Hypothalamus (tissue), 51 donors: ENCODE data around the gene DCTD.

Source experiments
- DNase-seq, 51 donors: peaks; one replicate each; lab custom pipeline; 2025; lab: John Stamatoyannopoulos, UW

Gene DCTD

DNA sequence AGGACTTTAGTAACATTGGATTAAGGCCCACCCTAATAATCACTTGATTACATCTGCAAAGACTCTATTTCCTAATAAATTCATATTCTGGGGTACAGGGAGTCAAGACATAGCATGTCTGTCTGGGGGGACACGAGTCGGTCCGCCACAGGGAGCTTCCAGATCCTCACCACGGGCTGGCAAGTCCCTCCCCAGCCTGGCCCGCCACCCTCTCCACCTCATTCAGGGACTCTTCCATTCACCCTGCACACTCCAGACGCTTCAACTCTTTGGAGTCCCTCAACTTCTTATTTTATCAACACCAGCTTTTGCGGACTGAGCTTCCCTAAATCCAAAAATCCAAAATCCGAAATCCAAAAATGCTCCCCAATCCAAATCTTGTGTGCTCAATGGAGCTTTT is 71.2 kb downstream of the DCTD start:
- DNase-seq = no peak

DNA sequence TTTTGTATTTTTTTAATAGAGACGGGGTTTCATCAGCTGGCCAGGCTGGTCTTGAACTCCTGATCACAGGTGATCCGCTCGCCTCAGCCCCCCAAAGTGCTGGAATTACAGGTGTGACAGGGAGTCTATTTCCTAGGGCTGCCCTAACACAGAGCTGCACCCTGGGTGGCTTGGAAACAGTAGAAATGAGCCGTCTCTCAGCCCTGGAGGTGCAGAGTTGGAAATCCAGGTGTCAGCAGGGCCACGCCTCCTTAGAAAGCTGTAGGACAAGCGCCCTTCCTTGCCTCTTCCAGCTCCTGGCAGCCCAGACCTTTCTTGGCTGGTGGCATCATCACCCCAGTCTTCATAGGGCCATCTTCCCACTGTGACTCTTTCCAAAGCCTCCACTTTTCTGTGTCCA is 71.6 kb downstream of the DCTD start:
- DNase-seq = no peak

DNA sequence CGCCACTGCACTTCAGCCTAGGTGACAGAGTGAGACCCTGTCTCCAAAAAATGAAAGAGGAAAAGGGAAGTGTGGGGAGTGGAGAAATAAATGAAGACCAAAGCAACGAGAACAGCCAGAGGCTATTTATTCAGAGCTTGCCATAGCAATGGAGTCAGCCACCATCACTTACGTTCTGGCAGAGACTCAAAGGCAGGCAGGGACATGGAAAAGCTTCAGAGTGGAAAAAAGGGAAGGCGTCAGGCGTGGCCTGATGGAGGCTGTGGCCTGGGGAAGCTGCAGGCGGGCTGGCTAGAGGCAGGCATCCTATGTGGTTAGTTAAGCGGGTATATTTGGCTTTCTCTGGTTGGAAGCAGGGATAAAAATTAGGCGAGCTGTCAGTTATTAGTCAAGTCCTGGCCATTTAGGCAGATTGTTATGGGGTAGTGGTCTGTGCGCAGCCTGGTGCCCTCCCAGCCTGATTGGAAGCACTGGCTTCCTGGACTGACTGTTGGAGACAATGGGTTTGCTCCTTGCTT is 73.3 kb downstream of the DCTD start:
- no peak for DNase-seq

DNA sequence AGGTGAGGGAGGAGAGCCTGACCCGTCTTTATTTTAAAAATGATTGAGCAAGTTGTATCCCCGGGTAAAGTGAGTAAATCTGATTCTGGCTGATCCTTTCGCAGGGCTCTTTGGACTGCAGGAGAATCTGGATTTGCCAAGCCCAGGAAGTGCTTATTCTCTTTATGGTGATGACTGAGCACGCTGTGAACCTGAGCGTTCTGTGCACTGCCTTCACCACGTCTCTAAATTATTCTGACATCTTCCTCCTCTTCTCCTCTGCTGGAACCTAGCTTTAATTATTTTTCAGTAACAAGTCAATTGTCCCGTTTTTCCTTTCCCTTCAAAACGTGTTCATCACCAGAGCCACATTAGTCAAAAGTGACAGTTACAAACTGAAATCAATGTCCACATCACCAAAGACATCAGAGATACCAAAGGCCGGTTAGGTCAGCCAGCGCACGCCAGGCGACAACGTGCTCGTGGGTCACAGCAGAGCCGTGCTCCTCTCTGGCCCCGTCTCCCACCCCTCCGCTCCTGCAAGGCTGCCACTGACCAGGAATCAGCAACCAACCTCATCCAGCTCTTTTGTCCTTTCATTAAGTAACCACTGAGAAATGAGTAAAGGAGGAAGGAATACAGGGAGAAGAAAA is 74.3 kb downstream of the DCTD start:
- no peak for DNase-seq

DNA sequence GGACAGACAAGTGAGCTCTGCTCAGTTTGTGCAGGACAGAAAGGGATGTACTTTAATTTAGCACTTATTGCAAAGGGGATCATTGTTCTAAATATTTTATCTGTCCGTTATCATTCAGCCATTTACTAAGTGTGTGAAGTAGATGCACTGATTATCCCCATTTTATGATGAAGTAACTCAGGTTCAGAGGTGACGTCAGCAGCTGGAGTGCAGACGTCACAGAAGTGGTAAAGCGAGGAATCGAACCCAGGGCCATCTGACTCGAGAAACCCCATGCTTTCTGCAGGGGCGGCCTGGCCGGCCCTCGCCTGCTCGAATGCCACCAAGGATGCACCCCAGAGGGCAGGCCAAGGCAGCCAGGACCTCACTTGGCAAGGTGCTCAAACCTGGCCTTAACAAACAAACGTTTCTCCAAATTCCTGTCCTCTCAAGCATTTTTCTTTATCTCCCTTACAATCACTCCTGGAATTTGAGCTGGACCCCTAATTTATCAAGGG is 75.0 kb downstream of the DCTD start:
- no peak for DNase-seq

DNA sequence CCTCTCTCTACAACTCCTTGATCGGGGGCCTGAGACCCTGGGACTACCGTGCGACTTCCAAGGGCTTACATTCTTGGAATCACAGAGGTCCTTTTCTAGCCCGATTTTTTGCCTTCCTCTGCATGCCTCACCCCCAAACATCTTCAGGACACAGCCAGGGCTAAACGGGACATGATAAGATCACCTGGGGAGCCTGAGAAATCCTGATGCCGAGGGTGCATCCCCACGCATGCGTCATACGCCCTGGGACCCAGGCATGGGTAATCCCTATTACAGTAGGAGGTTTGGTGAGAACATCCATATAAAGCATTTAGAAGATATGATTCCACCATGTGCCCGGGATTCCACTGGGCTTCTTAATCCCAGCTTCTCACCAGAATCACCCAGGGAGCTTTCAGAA is 77.1 kb downstream of the DCTD start:
- DNase-seq = no peak
